DMS 273 treated with DMSO at 0.1 percent for 48 hours (cell line): ENCODE measurements around the gene CEP128.

Experiments used
- DNase-seq: peaks from one replicate; lab custom pipeline; 2025; lab: John Stamatoyannopoulos, UW

CEP128 gene

GRCh38 chr14:80771201-80771600 lies 170.3 kb downstream of the CEP128 start:
- DNase-seq: no peak

- DNase-seq: no peak
Measured at GRCh38 chr14:80770114-80770908, 171.2 kb downstream of the CEP128 start.

GRCh38 chr14:80768646-80769045 lies 172.9 kb downstream of the CEP128 start:
- DNase-seq: no peak

GRCh38 chr14:80764921-80765507 lies 176.5 kb downstream of the CEP128 start:
- DNase-seq: no peak

GRCh38 chr14:80764496-80764895 lies 177.0 kb downstream of the CEP128 start:
- DNase-seq: no peak

GRCh38 chr14:80762641-80763228 lies 178.8 kb downstream of the CEP128 start:
- no peak for DNase-seq

- no peak for DNase-seq
Measured at GRCh38 chr14:80754696-80755095, 186.8 kb downstream of the CEP128 start.

GRCh38 chr14:80751285-80751684 lies 190.3 kb downstream of the CEP128 start:
- no peak for DNase-seq

- no peak for DNase-seq
Measured at GRCh38 chr14:80726211-80726610, 215.3 kb downstream of the CEP128 start.

- DNase-seq: no peak
Measured at GRCh38 chr14:80718940-80719339, 222.6 kb downstream of the CEP128 start.

GRCh38 chr14:80714474-80714873 lies 227.1 kb downstream of the CEP128 start:
- no peak for DNase-seq

- DNase-seq: no peak
Measured at GRCh38 chr14:80713076-80713850, 228.3 kb downstream of the CEP128 start.

- no peak for DNase-seq
Measured at GRCh38 chr14:80705241-80705980, 236.1 kb downstream of the CEP128 start.

- DNase-seq: no peak
Measured at GRCh38 chr14:80700601-80701000, 240.9 kb downstream of the CEP128 start.

- no peak for DNase-seq
Measured at GRCh38 chr14:80699861-80700260, 241.7 kb downstream of the CEP128 start.

- no peak for DNase-seq
Measured at GRCh38 chr14:80698974-80699373, 242.6 kb downstream of the CEP128 start.

- no peak for DNase-seq
Measured at GRCh38 chr14:80695869-80696268, 245.7 kb downstream of the CEP128 start.

GRCh38 chr14:80692903-80693302 lies 248.6 kb downstream of the CEP128 start:
- DNase-seq: no peak

- DNase-seq: no peak
Measured at GRCh38 chr14:80681651-80682050, 259.9 kb downstream of the CEP128 start.

GRCh38 chr14:80679273-80679672 lies 262.3 kb downstream of the CEP128 start:
- no peak for DNase-seq

GRCh38 chr14:80678436-80678835 lies 263.1 kb downstream of the CEP128 start:
- no peak for DNase-seq

GRCh38 chr14:80669426-80669825 lies 272.1 kb downstream of the CEP128 start:
- DNase-seq: no peak
